GM18519 (cell line): ENCODE measurements around the gene HNRNPF.
"Not testable (repeated sequence)": the region's sequence is repeated elsewhere in the genome, so short reads cannot be mapped to it uniquely, and the experiment has no call there.

Experiments used
- ATAC-seq: cut with Tn5 transposase; IDR thresholded peaks from one replicate; pipeline ENCODE4 v1.9.1; 2021; ENCODE audit warnings: mild to moderate bottlenecking, moderate library complexity; ENCODE audit not compliant: unreplicated experiment, low FRiP score

The HNRNPF gene

GRCh38 chr10:43421944-43422343 is 13.0 kb upstream of the HNRNPF start:
- ATAC-seq: not testable (repeated sequence)

DNA sequence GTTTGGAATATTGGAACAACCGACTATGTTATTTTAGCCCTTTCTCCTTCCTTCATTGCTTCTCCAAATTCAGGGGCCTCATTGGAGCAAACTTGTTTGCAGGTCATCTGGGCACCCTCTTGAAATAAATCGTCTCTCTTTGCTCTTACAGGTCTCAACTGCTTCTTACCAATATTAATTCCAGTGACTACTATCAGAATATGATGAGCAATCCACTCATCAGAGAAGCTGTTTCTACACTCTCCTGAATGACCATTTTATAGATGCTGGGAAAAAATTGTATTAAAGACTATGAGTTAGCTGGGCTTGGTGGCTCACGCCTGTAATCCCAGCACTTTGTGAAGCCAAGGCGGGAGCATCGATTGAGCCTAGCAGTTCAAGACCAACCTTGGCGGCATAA is 12.5 kb upstream of the HNRNPF start:
- no peak for ATAC-seq

GRCh38 chr10:43421201-43421507 is 12.2 kb upstream of the HNRNPF start:
- no peak for ATAC-seq

DNA sequence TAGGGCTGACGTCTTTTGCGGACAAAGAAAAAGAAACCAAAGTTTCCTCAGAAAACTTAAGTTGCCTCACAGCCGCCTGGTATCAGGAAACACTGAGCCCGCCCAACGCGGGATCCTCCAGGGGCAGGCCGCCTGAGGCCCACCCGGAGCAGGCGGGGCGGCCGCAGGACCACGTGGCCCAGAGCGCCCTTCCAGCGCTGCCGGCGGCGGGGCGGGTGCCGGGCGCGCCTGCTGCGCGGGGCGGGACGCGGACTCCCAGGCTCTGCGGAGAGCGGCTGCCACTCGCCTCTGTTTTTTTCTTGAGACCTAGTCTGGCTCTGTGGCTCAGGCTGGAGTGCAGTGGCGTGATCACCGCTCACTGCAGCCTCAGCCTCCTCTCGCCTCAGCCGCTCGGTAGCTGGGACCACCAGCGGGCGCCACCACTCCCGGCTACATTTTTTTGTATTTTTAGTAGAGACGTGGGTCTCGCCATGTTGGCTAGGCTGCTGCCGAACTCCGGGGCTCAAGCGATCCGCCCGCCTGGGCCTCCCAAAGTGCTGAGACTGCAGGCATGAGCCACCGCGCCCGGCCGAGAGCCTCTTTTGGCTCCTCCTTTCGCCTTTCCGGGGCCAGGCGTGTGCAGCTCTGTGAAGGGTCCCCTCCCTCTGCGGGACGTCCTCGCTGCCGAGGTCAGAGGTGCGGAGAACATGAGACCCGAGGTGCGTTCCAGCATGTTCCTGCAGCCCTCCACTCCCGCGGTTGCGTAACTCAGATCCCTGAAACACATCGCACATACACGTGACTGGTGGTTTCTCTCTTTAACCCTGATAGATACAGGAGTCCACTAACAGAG is 11.6 kb upstream of the HNRNPF start:
- peak; percentile 74 for ATAC-seq

GRCh38 chr10:43419997-43420368 is 11.0 kb upstream of the HNRNPF start:
- no peak for ATAC-seq

GRCh38 chr10:43417950-43418768 is 9.2 kb upstream of the HNRNPF start:
- ATAC-seq: peak; percentile 27

DNA sequence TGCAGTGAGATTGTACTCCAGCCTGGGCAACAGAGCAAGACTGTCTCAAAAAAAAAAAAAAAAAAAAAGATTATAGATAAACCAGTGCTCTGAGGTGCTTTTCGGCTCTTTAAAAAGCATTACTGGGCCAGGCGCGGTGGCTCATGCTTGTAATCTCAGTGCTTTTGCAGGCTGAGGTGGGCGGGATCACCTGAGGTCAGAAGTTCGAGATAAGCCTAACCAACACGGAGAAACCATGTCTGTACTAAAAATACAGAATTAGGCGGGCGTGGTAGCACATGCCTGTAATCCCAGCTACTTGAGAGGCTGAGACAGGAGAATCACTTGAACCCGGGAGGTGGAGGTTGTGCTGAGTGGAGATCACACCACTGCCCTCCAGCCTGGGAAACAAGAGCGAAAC is 6.6 kb upstream of the HNRNPF start:
- no peak for ATAC-seq

DNA sequence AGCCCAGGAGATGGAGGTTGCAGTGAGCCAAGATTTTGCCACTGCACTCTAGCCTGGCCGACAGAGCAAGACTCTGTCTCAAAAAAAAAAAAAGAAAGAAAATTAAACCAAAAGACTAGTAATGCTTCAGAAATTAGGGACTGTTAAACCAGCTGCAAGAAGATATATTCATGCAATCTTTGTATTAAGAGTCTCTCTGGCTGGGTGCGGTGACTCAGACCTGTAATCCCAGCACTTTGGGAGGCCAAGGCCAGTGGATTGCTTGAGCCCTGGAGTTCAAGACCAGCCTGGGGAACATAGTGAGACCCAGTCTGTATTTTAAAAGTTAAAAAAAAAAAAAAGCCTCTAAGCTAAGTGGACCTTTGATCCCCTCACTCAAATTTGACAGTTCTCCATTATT is 2.5 kb upstream of the HNRNPF start:
- ATAC-seq: no peak

DNA sequence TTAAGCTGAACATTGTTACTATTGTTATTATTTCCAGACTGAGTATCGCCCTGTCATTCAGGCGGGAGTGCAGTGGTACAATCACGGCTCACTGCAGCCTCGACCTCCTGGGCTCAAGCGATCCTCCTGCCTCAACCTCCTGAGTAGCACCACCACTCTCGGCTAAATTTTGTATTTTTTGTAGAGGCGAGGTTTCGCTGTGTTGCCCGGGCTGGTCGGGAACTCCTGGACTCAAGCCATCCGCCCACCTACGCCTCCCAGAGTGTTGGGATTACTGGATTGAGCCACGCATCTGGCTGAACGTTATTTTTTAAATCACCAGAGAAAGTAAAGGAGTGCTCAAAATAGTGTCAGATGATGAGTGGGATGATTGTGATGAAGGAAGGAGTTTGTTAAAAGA is 1.4 kb upstream of the HNRNPF start:
- no peak for ATAC-seq

DNA sequence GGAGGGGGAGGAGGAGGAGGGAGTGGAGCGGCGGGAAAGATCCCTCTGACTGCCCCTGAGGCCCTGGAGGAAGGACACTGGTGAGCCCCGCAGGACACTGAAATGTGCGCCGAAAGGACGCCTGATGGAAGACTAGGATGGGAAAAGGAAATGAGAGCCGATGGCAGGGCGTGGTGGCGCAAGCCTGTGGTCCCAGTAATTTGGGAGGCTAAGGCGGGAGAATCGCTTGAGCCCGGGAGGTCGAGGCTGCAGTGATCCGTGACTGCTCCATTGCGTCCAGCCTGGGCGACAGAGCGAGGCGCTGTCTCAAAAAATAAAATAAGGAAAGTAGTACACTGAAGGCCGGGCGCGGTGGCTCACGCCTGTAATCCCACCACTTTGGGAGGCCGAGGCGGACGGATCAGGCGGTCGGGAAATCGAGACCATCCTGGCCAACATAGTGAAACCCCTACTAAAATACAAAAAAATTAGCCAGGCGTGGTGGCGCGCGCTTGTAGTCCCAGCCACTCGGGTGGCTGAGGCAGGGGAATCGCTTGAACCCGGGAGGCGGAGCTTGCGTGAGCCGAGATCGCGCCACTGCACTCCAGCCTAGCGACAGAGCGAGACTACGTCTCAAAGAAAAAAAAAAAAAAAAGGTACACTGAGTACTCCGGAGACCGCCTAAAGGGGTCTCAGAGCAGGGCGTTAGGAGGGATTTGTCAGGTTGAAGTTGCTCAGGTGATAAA is 561 bp upstream of the HNRNPF start:
- ATAC-seq: no peak

GRCh38 chr10:43408331-43408709 is 666 bp downstream of the HNRNPF start:
- no peak for ATAC-seq

DNA sequence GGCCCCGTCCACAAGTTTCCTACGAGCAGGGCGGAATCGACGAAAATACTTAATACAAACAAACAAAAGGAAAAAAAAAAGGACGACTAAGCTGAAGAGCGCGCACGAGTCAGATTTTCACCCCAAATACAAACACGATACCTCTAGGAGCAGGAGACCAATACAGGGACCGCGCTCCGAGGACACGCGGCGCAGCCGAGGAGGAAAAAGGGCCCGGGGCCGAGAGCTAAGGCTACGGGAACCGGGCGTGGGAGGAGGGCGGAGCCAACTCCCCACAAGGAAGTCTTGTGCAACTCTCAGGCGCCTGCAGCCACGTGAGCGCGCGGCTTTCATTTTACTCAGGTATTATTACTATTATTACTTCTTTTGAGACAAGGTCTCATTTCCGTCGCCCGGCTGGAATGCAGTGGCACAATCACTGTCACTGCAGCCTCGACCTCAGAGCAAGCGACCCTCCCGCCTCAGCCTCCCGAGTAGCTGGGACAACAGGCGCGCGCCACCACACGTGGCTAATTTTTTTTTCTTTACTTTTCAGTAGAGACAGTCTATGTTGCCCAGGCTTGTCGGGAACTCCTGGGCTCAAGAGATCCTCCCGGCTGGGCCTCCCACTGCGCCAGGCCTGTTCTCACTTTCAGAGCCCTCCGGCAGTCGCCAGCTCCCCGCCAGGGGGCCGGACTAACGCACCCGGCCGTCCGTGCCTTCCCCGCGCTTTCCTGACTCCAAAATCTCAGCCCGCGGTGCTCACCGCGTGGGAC is 1.2 kb downstream of the HNRNPF start:
- ATAC-seq: peak; percentile 43

- ATAC-seq: no peak
Measured at GRCh38 chr10:43407148-43407575, 1.8 kb downstream of the HNRNPF start.

DNA sequence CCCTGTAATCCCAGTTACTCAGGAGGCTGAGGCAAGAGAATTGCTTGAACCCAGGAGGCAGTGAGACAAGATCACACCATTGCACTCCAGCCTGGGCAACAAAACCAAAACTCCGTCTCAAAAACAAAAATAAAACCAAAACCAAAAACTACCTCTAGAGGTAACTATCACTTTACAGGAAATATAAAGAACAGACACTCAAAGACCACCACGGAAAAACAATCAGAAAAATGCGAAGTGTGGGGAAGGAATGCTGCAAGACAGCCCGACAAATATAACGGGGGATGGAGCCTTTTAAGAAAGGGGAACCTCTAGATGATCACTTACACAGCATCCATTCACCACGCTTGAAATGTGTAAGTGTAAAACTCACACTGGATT is 4.3 kb downstream of the HNRNPF start:
- no peak for ATAC-seq

GRCh38 chr10:43403911-43404703 is 4.9 kb downstream of the HNRNPF start:
- ATAC-seq: no peak

DNA sequence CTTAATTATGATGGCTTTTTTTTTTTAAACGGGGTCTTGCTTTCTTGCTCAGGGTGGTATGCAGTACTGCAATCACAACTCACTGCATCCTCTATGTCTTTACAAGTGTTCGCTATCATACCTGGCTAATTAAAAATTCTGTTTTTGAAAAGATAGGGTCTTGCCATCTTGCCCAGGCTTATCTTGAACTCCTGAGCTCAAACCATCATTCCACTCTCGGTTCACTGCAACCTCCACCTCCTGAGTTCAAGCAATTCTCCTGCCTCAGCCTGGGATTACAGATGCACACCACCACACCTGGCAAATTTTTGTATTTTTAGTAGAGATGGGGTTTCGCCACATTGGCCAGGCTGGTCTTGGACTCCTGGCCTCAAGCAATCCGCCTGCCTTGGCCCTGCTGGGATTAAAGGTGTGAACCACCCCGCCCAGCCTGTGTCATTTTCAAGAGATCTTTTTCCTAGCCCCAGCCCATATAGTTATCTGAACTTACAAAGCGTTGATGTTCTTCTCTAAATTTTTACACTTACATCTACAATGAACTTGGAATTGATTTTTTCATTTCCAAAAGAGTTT is 6.0 kb downstream of the HNRNPF start:
- ATAC-seq: no peak

- ATAC-seq: no peak
Measured at GRCh38 chr10:43402176-43402575, 6.8 kb downstream of the HNRNPF start.

GRCh38 chr10:43401627-43402026 is 7.4 kb downstream of the HNRNPF start:
- no peak for ATAC-seq
